K562 (cell line): Measurements from ENCODE around the gene ANXA4. TPM values are rescaled to one million over a fixed set of nuclear protein-coding genes. Genes with fewer than 3 reads are reported as not detected.

Experiments used
- EP300 ChIP-seq: IDR thresholded peaks from 2 replicates; pipeline ENCODE4 v1.6.1; 2012; ENCODE audit warnings: low read length, improper control_type of control experiment
- FOXM1 ChIP-seq, 2 experiments: fragments of 450-650 bp in 1 of 2; sonication (generic) in 1 of 2; formaldehyde crosslinking in 1 of 2; IDR thresholded peaks; 2 replicates each; pipeline versions ENCODE4 v1.6.1 to v1.9.0; 2017 to 2022; ENCODE audit warnings: low read depth in 2 of 2, mild to moderate bottlenecking in 2 of 2, missing genetic modification reagents in 1 of 2, moderate library complexity in 1 of 2
- GATAD2A ChIP-seq: fragments of 450-650 bp; IDR thresholded peaks from 2 replicates; pipeline ENCODE4 v1.6.1; 2017
- JUND ChIP-seq, 2 experiments: IDR thresholded peaks; 2 replicates in 1 of 2; 3 replicates in 1 of 2; pipeline ENCODE4 v1.6.1; 2011; ENCODE audit warnings: borderline replicate concordance in 2 of 2, low read depth in 2 of 2, low read length in 2 of 2, improper control_type of control experiment in 1 of 2, missing biosample characterization in 1 of 2, missing genetic modification characterization in 1 of 2, missing genetic modification reagents in 1 of 2
- LEF1 ChIP-seq: fragments of 450-650 bp; IDR thresholded peaks from 2 replicates; pipeline ENCODE4 v1.6.1; 2016; ENCODE audit warnings: mild to moderate bottlenecking
- MEIS2 ChIP-seq: fragments of 450-650 bp; IDR thresholded peaks from 2 replicates; pipeline ENCODE4 v1.6.1; 2014; ENCODE audit warnings: mild to moderate bottlenecking; ENCODE audit not compliant: partially characterized antibody
- PML ChIP-seq: IDR thresholded peaks from 2 replicates; pipeline ENCODE4 v1.6.1; 2012; ENCODE audit warnings: low read length, inconsistent platforms
- SMARCA4 ChIP-seq: fragments of 450-650 bp; IDR thresholded peaks from 2 replicates; pipeline ENCODE4 v1.6.1; 2016
- SMC3 ChIP-seq: conservative IDR thresholded peaks from 2 replicates; pipeline ENCODE4 v1.6.1; 2011; ENCODE audit warnings: low read depth, low read length, improper control_type of control experiment; ENCODE audit not compliant: insufficient read depth
- STAT5A ChIP-seq: IDR thresholded peaks from 2 replicates; pipeline ENCODE4 v1.6.1; 2012; ENCODE audit warnings: low read length, inconsistent platforms, borderline replicate concordance
- TAF9B ChIP-seq: fragments of 450-650 bp; IDR thresholded peaks from 2 replicates; pipeline ENCODE4 v1.6.1; 2018; ENCODE audit warnings: mild to moderate bottlenecking; ENCODE audit not compliant: partially characterized antibody
- TAL1 ChIP-seq: fragments of 450-650 bp; IDR thresholded peaks from 2 replicates; pipeline ENCODE4 v1.6.1; 2016; ENCODE audit warnings: mild to moderate bottlenecking
- TBL1XR1 ChIP-seq, 2 experiments: IDR thresholded peaks; 2 replicates each; pipeline ENCODE4 v1.6.1; 2012; ENCODE audit warnings: improper control_type of control experiment in 2 of 2, low read length in 2 of 2, mild to moderate bottlenecking in 1 of 2
- TCF3 ChIP-seq: sonication (generic); formaldehyde crosslinking; IDR thresholded peaks from 2 replicates; pipeline ENCODE4 v1.4.0; 2020; ENCODE audit warnings: mild to moderate bottlenecking, missing genetic modification reagents
- ZC3H11A ChIP-seq: IDR thresholded peaks from 2 replicates; pipeline ENCODE4 v1.6.1; 2012; ENCODE audit warnings: low read depth, low read length, improper control_type of control experiment
- ZC3H4 ChIP-seq: sonication (generic); formaldehyde crosslinking; IDR thresholded peaks from 2 replicates; pipeline ENCODE4 v1.9.0; 2021; ENCODE audit warnings: missing genetic modification reagents, borderline replicate concordance
- ZNF407 ChIP-seq: fragments of 450-650 bp; IDR thresholded peaks from 2 replicates; pipeline ENCODE4 v1.6.1; 2016; ENCODE audit warnings: low read depth
- polyA plus RNA-seq, 8 experiments: library from polyadenylated mRNA; depleted of rRNA in 4 of 8; stranded (reverse) in 5 of 8; unstranded in 3 of 8; fragments of >200 nt; fragmentation: Nextera tagmentation in 2 of 8; fragmentation: Illumina TruSeq in 1 of 8; extraction: Ambion mirVana in 2 of 8; extraction: Trizol in 1 of 8; gene quantifications; 2 replicates each; pipeline versions ENCODE4 v1.2.1 to v1.2.3, GENCODE V29; 2011 to 2014; ENCODE audit warnings: inconsistent platforms in 1 of 8, missing spikeins in 1 of 8
- total RNA-seq, 7 experiments: library from RNA; depleted of rRNA in 6 of 7; stranded (reverse); fragments of >200 nt in 6 of 7; fragmentation: Illumina TruSeq in 2 of 7; extraction: Trizol in 2 of 7; gene quantifications; 2 replicates each; pipeline versions ENCODE4 v1.2.1 to v1.2.3, GENCODE V29; 2011 to 2021; ENCODE audit warnings: low replicate concordance in 1 of 7

Gene ANXA4
- total and polyA plus RNA-seq, 9 of the 15 experiments (the other 6 are each of a cell fraction or from before 2014, with no cell fraction given), result 3.4 to 13.6 (median 11.6) TPM

- TF ChIP-seq TCF3 (peak; percentile 86), ZNF407 (peak; percentile 13; the same call in 1 of the 2 replicates), MEIS2 (peak; percentile 67), GATAD2A (peak; percentile 22; the same call in 1 of the 2 replicates), ZC3H11A (no peak), TAF9B (peak; percentile 14), STAT5A (0 out of 2 replicates have a peak, but pooled peaks have one; percentile 39), FOXM1 (IDR thresholded peaks at IDR 0.05; ENCODE audit: low read depth) (peak; percentile 67), FOXM1 (CRISPR knock-in tag; IDR thresholded peaks at IDR 0.05; ENCODE audit: low read depth) (no peak), SMC3 (no peak), LEF1 (peak; percentile 38; the same call in 1 of the 2 replicates), TBL1XR1 (IDR thresholded peaks at IDR 0.05; ENCODE audit: low read length in 2 of 2) (peak in 1 of 2 experiments; percentile 54; a peak in 1 of 4 replicates), SMARCA4 (peak; percentile 79), TAL1 (peak; percentile 72), PML (peak; percentile 49; the same call in 1 of the 2 replicates), JUND (IDR thresholded peaks at IDR 0.05; ENCODE audit: borderline replicate concordance, low read depth, low read length) (peak; percentile 64; the same call in 1 of the 2 replicates), JUND (tag; IDR thresholded peaks at IDR 0.05; ENCODE audit: borderline replicate concordance, low read depth, low read length) (no peak; the same call in 2 of the 3 replicates), ZC3H4 (no peak), EP300 (peak; percentile 66; the same call in 1 of the 2 replicates)
Measured at GRCh38 chr2:69817729-69818501, 76.0 kb downstream of the ANXA4 start (continued).
